Measurements from ENCODE around the gene THRB.

THRB gene

DNA sequence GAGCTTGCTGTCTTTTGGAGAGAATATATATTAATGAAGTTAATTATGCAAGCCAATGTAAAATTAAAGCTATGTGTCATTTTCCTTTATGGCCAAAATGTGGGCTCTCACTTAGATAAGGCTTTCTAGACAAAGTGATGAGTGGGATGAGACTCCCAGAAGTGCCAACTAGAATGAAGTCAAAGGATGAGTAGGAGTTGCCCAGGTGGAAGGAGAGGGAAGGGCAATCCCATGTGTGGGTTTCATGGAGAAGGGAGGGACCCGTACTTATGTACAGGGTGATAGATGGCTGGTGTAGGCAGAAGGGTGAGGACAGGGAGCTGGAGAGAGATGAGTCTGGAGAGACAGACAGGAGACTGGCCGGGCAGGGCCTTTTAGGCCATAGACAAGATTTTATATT is 239.2 kb downstream of the THRB start:
- H3K4me1 ChIP-seq (ENCODE audit: control insufficient read depth, insufficient read depth, low read length), result no peaks in the 10 kb centered on the region
- H3K27ac ChIP-seq (ENCODE audit: extremely low read depth, low read depth, low read length), result no peak overlapping the region
- TF ChIP-seq, protein P1, sequence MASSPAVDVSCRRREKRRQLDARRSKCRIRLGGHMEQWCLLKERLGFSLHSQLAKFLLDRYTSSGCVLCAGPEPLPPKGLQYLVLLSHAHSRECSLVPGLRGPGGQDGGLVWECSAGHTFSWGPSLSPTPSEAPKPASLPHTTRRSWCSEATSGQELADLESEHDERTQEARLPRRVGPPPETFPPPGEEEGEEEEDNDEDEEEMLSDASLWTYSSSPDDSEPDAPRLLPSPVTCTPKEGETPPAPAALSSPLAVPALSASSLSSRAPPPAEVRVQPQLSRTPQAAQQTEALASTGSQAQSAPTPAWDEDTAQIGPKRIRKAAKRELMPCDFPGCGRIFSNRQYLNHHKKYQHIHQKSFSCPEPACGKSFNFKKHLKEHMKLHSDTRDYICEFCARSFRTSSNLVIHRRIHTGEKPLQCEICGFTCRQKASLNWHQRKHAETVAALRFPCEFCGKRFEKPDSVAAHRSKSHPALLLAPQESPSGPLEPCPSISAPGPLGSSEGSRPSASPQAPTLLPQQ (tag by site-specific recombination; IDR thresholded peaks at IDR 0.05), result no peak
- TF ChIP-seq ZNF202 (tag by site-specific recombination; IDR thresholded peaks at IDR 0.05; ENCODE audit: borderline replicate concordance), result no peak
- TF ChIP-seq ZNF791 (tag by site-specific recombination; IDR thresholded peaks at IDR 0.05), result no peak
- peak; percentile 97 for TF ChIP-seq EGR2 (tag by site-specific recombination; IDR thresholded peaks at IDR 0.05; ENCODE audit: low read depth)
- TF ChIP-seq ZFHX2 (tag by site-specific recombination; conservative IDR thresholded peaks at IDR 0.05), result peak; percentile 86
- no peak for TF ChIP-seq ZNF596 (tag by site-specific recombination; IDR thresholded peaks at IDR 0.05)
- TF ChIP-seq ZNF830 (tag by site-specific recombination; IDR thresholded peaks at IDR 0.05; ENCODE audit: low read depth), result no peak
- TF ChIP-seq ZNF274 (IDR thresholded peaks at IDR 0.05; ENCODE audit: low read length), result no peak
- TF ChIP-seq ZNF274 (tag by site-specific recombination; IDR thresholded peaks at IDR 0.05; ENCODE audit: borderline replicate concordance), result no peak
- no peak for TF ChIP-seq ZNF416 (tag by site-specific recombination; IDR thresholded peaks at IDR 0.05)
- TF ChIP-seq INSM2 (tag by site-specific recombination; IDR thresholded peaks at IDR 0.05), result no peak
- no peak overlapping the region for H3K4me3 ChIP-seq (ENCODE audit: low read depth, low read length)
- ChIA-PET POLR2A (no interaction called here), CTCF (interaction anchor here (0.5 kb wide), 1 partner anchor 241 kb away, joined by 3 read pairs; no protein-coding TSS in a partner anchor)
- H3K36me3 ChIP-seq (ENCODE audit: control insufficient read depth in 2 of 2, insufficient read depth in 1 of 2, low read length in 2 of 2), result no peaks in the 10 kb centered on the region
- no peaks in the 10 kb centered on the region for H3K9me3 ChIP-seq (ENCODE audit: control insufficient read depth, insufficient read depth, low read depth, low read length)

GRCh38 chr3:24254649-24255048 is 240.0 kb downstream of the THRB start:
- no peak overlapping the region for H3K4me3 ChIP-seq (ENCODE audit: low read depth, low read length)
- ChIA-PET CTCF (no interaction called here), POLR2A (no interaction called here)
- TF ChIP-seq BCL6B (tag by site-specific recombination; IDR thresholded peaks at IDR 0.05) (peak; percentile 82), ZNF155 (tag by site-specific recombination; IDR thresholded peaks at IDR 0.05) (no peak)
- no peaks in the 10 kb centered on the region for H3K36me3 ChIP-seq (ENCODE audit: control insufficient read depth in 2 of 2, insufficient read depth in 1 of 2, low read length in 2 of 2)
- H3K27ac ChIP-seq (ENCODE audit: extremely low read depth, low read depth, low read length), result no peak overlapping the region
- H3K9me3 ChIP-seq (ENCODE audit: control insufficient read depth, insufficient read depth, low read depth, low read length), result no peaks in the 10 kb centered on the region
- no peaks in the 10 kb centered on the region for H3K4me1 ChIP-seq (ENCODE audit: control insufficient read depth, insufficient read depth, low read length)

DNA sequence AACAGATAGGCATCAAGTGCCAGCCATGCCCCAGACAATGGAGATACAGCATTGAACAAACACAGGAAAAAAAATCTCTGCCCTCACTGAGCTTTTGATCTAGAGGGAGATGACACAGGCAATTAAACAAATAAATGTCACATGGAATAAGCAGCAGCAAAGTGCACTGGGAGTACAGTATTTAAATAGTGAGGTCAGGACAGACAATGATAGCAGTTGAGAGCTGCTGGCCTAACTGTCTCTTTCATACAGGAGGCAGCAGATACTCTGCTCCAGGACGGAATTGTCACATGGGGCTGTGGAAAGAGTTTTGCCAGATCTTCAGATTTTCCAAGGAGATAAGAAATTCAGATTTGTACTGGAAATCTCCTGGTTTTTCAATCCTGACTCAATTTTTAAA is 241.3 kb downstream of the THRB start:
- H3K9me3 ChIP-seq (ENCODE audit: control insufficient read depth, insufficient read depth, low read depth, low read length), result no peaks in the 10 kb centered on the region
- POLR2A ChIA-PET, result no interaction called here
- no peaks in the 10 kb centered on the region for H3K36me3 ChIP-seq (ENCODE audit: control insufficient read depth in 2 of 2, insufficient read depth in 1 of 2, low read length in 2 of 2)
- H3K4me3 ChIP-seq (ENCODE audit: low read depth, low read length), result no peak overlapping the region
- H3K27ac ChIP-seq (ENCODE audit: extremely low read depth, low read depth, low read length), result no peak overlapping the region
- no peaks in the 10 kb centered on the region for H3K4me1 ChIP-seq (ENCODE audit: control insufficient read depth, insufficient read depth, low read length)
- no peak for TF ChIP-seq HOXD13 (CRISPR knock-in tag; IDR thresholded peaks at IDR 0.05; ENCODE audit: borderline replicate concordance)
- TF ChIP-seq ZNF658 (tag by site-specific recombination; IDR thresholded peaks at IDR 0.05), result no peak
- TF ChIP-seq PRDM1 (tag by site-specific recombination; IDR thresholded peaks at IDR 0.05), result no peak
- no peak for TF ChIP-seq HOXC10 (CRISPR knock-in tag; IDR thresholded peaks at IDR 0.05)
- no peak for TF ChIP-seq ZNF114 (tag by site-specific recombination; IDR thresholded peaks at IDR 0.05)
- no peak for TF ChIP-seq ZNF335 (tag by site-specific recombination; conservative IDR thresholded peaks at IDR 0.05)
- 0 out of 2 replicates have a peak, but pooled peaks have one; percentile 11 for TF ChIP-seq SCRT2 (tag by site-specific recombination; IDR thresholded peaks at IDR 0.05)
- TF ChIP-seq, protein P2, sequence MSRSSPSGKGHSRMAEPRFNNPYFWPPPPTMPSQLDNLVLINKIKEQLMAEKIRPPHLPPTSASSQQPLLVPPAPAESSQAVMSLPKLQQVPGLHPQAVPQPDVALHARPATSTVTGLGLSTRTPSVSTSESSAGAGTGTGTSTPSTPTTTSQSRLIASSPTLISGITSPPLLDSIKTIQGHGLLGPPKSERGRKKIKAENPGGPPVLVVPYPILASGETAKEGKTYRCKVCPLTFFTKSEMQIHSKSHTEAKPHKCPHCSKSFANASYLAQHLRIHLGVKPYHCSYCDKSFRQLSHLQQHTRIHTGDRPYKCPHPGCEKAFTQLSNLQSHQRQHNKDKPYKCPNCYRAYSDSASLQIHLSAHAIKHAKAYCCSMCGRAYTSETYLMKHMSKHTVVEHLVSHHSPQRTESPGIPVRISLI (tag by site-specific recombination; IDR thresholded peaks at IDR 0.05), result no peak
- CTCF ChIA-PET, result interaction anchor here (0.6 kb wide), 1 partner anchor 16 kb away, joined by 3 read pairs; no protein-coding TSS in a partner anchor
